Spleen (tissue), 7 donors: ENCODE data around the gene MINAR1.

ENCODE experiments used
- POLR2A ChIP-seq, 3 donors: fragments of 450-650 bp; IDR thresholded peaks; one replicate each; pipeline ENCODE4 v1.5.1; 2017; ENCODE audit warnings: antibody characterized with exemption in 3 of 3, mild to moderate bottlenecking in 1 of 3
- TF ChIP-seq, protein P1 (sequence below), 11 experiments: fragments of 200-600 bp in 7 of 11; fragments of 450-650 bp in 4 of 11; sonication (generic) in 4 of 11; IDR thresholded peaks in 8 of 11; conservative IDR thresholded peaks in 3 of 11; 1 replicate in 7 of 11; 2 replicates in 4 of 11; pipeline versions ENCODE4 v1.4.0 to v1.8.0; 2016 to 2021; ENCODE audit warnings: antibody characterized with exemption in 11 of 11, inconsistent platforms in 4 of 11, mild to moderate bottlenecking in 1 of 11
- donor health status: DM: no; HTN: no; CAD: no; lungs with moderate emphysema.
- donor health status: DM: no; HTN: no; CAD: no.
- donor health status: DM: no; HTN: no; CAD: no.

DNA sequence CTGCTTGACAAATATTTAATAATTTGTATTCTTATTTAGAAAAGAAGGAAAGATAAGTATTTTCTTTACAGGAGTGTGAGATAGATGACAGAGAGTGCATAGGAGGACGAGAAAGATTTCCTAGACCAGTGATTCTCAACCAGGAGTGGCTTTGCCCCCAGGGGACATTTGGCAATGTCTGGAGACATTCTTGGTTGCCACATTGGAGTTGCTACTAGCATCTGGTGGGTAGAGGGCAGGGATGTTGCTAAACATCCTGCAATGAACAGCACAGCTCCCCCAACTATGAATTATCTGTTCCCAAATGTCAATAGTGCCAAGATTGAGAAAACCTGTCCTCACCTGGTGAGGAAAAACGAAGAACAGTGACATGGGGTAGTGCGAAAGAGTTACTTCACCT, 30.8 kb upstream of the MINAR1 start:
- TF ChIP-seq, protein P1, sequence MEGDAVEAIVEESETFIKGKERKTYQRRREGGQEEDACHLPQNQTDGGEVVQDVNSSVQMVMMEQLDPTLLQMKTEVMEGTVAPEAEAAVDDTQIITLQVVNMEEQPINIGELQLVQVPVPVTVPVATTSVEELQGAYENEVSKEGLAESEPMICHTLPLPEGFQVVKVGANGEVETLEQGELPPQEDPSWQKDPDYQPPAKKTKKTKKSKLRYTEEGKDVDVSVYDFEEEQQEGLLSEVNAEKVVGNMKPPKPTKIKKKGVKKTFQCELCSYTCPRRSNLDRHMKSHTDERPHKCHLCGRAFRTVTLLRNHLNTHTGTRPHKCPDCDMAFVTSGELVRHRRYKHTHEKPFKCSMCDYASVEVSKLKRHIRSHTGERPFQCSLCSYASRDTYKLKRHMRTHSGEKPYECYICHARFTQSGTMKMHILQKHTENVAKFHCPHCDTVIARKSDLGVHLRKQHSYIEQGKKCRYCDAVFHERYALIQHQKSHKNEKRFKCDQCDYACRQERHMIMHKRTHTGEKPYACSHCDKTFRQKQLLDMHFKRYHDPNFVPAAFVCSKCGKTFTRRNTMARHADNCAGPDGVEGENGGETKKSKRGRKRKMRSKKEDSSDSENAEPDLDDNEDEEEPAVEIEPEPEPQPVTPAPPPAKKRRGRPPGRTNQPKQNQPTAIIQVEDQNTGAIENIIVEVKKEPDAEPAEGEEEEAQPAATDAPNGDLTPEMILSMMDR (IDR thresholded peaks at IDR 0.05 in 8 of 11, conservative IDR thresholded peaks at IDR 0.05 in 3 of 11), result no peak
- TF ChIP-seq POLR2A (IDR thresholded peaks at IDR 0.05), result no peak
